HG02798 (cell line): ENCODE data around the gene TUBA4A.
A peak's percentile ranks its signal among the peaks of the same experiment; 100 is the strongest.

Source experiments
- ATAC-seq: cut with Tn5 transposase; IDR thresholded peaks from one replicate; pipeline ENCODE4 v1.9.1; 2021; ENCODE audit warnings: mild to moderate bottlenecking; ENCODE audit not compliant: unreplicated experiment, poor library complexity

The TUBA4A gene

DNA sequence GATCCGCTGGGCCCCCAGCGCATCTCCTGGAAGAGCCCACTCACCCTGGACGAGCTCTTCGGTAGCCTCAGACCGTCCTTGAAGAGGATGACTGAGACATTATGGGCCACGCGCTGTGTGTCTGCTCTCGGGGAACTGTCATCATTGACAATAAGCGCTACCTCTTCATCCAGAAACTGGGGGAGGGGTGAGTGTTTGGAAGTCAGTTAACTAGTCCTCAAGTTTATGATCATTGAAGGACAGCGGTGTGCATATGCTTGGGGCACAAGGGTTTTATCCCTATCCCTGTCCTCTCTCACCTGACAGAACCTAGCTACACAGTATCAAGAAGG lies 7.9 kb downstream of the TUBA4A start:
- ATAC-seq, result no peak

DNA sequence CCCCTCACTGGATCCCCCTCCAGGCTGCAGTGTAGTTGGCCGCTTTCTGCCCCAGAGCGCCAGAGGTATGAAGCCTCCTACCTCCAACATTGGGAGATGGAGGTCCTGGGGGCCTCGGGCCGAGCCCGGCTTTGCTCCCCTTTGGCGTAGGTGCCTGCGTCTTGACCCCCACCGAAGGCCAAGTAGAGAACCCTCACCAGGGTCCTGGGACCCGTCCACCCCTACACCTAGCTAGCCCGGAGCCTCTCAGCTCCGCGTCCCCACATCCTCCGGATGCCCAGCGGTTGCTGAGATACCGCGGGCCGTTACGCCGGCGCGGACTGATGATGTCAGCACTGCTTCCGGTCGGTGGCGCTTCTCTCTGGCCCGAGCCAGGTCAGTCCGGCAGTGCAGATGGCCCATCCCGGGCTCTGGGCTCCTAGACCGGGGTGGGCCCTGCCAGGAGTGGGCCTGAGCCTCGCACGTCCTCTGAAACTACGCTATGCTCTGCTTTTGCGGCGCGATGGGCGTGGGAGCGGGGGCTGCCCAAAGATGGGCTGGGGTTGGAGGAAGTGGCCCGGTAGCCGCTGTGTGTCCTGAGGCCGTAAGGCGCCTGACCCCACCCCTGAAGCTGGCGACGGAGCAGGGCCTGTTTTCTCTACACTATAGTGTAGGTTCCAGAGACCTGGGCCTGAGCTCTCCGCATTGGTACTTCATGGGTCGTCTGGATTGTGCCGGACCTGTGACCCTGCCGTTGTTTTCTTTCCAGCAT lies 8.4 kb downstream of the TUBA4A start, which contains the start of the genes GLB1L and STK16:
Gene GLB1L, minus strand, starts transcription at position 297 of the 751 bp plus-strand sequence. CDS start 1,871 bp downstream, outside the sequence.
Gene STK16, plus strand, starts transcription at position 332 of the 751 bp plus-strand sequence. CDS start 521 bp downstream, outside the sequence.
- ATAC-seq, result peak; percentile 80

DNA sequence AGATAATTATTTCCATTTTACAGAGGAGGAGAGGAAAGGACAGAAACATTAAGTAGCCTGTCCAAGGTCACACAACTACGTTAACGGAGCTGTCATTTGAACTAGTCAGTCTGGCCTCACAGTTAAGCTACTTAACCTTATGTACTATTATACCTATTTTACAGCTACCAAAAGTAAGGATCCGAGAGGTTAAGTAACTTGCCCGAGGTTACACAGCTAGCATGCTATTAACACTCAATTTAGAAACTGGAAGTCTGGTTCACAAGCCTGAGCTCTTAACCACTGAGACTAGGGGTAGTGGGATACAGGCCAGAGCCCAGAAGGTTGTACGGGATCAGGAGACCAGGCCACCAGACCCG lies 8.9 kb downstream of the TUBA4A start:
- ATAC-seq, result no peak

DNA sequence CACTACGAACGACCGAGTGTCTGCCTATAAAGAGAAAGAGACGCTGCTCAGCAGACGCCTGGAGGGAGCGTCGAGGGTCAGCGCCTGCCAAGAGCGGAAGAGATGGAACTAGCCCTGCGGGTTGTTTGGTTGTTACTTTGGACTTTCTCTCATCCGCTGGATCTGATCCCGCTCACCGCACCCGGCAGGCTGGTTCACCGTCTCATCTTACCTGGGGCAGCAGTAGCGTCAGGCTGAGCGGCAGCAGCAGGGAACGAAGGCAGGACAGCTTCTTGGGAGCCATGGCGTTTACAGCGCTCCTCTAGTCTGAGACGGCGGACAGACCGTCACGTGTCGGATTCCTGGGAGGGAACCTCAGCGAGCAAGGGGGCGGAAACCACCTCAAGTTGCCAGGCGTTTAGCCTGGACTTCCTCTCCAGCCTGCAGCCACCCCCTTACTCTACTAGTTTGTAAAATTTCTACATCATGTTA lies 10.4 kb downstream of the TUBA4A start:
- no peak for ATAC-seq

DNA sequence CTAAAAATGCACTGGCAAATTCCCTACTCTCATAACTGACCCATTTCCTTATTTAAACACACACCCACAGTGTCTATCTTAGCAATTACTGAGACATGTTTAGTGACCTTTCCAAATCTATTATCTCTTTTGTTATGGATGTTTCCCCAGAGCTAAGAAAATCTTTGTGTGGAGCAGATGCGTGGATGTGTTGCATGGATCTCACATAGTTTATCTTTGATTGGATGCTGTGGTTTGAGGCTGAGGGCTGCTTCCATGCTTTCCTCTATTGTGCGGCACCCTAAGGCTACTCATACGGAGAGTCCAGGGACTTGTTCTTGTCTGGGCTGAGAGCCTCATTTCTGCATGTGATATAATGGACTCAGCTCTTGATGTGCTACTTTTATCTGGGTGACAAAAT lies 19.4 kb downstream of the TUBA4A start:
- no peak for ATAC-seq

DNA sequence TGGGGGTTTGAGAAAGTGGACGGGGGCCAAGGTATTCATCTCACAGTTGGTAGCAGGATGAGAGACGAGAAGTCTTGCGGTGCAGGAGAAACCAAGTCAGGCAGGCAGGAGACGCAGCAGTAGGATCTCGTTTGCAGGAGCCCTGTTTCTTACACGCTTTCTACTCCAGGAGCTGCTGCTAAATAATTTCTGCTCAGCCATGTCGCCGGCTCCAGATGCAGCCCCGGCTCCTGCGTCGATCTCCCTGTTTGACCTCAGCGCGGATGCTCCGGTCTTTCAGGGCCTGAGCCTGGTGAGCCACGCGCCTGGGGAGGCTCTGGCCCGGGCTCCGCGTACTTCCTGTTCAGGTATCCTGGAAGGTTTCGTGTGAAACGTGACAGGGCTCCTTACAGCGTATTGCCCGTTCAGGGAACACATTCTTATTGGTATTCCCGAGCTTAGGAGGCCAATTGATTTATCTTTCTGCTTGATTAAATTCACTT lies 23.6 kb downstream of the TUBA4A start:
- ATAC-seq, result no peak

DNA sequence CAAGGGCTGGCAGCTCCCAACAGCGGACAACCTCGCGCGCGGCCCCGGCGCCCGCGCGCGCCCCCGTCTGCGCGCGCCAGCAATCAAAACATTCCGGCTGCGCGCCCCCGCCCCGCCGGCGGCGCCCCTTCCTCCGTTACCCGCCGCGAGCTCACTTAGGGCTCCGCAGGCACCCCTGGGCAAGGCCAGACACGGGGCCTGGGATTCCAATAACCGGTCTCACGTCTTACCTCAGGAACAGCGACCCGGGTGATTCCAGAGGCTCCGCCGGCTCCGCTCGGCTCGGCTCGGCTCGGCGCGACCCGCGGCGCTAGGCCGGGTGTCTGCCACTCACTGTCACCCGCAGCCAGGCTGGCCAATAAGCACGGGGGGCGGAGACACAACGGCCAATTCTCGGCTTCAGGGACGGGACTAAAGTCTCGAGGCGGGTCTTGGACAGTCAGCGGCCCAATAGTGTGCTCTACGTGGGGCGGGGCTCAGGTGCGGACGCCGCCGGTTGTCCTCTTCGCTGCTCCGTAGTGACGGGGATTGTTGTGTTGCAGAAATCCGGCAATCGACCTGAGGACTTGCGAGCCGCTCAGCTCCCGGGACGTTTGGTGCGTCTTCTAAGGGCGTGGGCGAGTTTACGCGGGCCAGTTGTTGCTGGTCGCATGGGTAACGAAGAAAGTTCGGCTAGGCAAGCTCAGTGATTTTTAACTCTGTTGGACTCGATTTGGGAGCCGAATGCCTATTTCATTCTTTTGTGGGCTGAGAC lies 24.2 kb downstream of the TUBA4A start, which contains the start of the genes ANKZF1 and ATG9A:
Gene ANKZF1, plus strand, starts transcription at position 502 of the 754 bp plus-strand sequence. CDS start 452 bp downstream, outside the sequence.
Gene ATG9A, minus strand, starts transcription at position 332 of the 754 bp plus-strand sequence. CDS start 1,612 bp downstream, outside the sequence.
- peak; percentile 98 for ATAC-seq

DNA sequence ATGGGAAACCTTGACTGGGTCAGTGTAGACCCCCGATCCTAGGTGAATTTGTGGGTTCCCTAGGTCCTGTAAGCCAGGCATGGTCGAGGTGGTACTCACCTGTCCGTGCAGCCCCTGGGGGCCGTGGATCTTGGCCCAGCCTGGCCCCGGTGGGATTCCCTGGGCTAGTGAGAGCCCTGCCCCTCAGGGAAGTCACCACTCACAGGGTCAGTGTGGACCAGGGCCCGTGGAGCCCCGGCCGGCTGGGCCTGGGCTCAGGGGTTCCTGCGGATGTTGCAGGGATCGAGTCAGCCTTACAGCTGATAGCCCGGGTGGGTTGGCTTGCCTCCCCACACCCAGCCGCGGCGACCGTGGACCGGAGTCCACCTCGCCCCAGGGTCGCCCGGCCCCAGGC lies 24.8 kb downstream of the TUBA4A start:
- ATAC-seq, result no peak

DNA sequence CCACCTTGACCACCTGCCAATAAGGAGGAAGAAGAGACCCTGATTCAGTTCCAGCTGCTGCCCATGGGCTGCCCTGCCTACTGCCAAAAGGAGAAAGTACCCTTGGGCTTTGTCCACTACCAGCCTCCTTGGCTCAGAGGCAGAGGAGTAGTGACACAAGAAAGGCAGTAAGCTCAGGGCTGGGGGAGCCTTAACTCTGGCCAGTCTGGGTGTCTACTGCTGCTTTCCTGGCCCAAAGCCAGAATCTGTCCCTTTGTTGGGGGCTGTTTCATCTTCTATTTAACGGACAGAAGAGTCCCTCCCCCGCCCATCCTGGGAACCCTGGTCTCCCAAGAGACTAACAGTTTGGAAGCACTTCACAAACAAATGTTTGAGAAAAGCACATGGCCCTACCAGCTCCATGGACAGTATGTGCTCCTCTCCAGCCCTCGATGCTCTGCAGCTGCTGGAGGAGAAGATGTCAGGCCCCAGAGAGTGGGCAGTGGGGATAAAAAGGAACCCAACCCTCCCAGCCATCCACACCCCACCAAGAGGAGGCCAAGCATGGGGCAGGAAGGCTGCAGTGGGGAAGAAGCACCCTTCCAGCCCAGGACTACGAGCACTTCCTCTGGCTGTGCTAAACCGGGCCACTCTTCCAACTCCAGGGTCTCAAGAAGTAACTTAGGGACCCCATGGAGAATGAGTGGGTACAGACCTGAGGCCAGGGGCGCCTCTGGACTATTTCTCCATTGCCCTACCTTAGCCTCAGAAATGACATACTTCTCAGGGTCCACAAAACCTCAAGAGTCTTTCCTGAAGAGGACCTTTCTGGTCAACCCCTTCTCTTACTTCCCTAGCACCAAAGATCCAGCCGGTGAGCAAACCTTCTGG lies 25.4 kb downstream of the TUBA4A start:
- no peak for ATAC-seq

DNA sequence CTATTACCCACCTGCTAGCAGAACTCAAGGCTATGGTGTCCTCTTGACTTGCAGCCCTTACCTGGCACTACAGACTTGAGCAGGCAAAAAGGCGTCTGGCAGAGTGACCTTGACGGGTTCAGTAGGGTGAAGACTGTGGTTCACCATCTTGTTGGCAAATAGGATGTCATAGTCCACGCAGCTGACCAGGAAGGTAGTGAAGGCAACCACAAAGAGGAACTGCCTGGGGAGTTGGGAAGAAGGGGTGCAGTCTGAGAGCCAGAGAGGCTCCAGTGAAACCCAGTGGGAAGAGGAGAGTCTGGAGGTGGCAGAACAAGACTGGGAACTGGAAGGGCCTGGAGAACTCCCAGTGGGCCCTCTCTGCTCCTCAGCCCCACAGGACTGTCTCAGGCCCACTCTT lies 28.4 kb downstream of the TUBA4A start:
- no peak for ATAC-seq

DNA sequence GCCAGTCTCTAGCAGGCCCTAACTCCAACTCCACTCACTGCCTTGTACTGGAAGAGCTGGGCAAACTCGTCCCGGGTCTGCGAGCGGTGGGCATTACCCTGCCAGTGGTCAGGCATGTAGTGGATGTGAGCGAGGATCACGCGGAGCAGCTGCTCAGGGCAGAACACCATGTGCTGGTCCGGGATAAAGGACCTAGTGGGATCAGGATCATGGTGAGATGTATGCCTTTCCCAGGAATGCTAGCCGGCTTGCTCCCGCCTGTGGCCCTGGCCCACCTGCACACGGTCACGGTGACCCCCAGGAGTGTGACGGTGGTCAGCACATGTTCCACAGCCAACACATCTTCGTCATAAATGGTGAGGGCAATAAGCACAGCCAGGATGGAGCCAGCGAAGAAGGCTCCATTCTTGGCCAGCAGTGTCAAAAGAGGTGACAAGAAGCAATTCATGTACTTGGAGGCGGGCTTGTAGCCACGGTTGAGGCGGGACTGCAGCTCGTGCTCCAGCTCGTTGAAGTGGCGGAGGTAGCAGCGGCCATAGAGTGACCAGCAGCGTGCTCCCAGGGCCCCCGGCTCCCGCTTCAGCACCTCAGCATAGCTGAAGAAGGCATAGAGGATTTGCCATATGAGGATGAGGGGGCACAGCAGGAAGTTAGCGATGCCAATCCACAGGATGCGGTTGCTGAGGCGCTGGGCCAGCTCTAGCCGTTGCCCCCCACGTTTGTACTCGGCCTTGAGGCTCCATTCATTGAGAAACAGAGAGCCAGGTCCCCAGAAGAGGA lies 29.7 kb downstream of the TUBA4A start:
- ATAC-seq, result no peak

DNA sequence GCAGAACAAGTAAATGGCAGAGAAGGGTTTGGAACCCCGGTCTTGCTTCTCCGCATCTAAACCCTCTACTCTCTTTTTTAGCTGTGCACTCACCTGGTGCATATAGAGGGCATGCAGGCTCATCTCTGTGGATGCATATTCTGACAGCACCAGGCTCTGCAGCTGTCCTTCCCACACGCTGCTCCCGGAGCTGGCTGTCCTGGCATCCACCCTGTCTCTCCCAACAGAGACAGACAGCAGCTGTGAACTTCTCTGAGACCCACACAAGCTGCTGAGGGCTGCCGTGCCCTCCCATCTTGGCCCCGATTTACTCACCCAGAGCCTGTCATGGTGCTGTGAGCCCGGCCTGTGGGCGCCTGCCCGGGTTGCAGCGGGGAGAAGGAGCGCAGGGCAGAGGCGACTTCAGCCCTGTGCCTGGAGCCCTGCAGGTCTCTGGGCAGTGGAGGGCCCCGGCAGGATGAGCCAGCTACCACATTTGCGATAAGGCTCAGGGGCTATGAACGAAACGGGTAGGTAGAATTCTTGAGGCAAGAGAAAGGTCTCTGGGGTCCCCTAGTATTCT lies 31.7 kb downstream of the TUBA4A start:
- no peak for ATAC-seq

DNA sequence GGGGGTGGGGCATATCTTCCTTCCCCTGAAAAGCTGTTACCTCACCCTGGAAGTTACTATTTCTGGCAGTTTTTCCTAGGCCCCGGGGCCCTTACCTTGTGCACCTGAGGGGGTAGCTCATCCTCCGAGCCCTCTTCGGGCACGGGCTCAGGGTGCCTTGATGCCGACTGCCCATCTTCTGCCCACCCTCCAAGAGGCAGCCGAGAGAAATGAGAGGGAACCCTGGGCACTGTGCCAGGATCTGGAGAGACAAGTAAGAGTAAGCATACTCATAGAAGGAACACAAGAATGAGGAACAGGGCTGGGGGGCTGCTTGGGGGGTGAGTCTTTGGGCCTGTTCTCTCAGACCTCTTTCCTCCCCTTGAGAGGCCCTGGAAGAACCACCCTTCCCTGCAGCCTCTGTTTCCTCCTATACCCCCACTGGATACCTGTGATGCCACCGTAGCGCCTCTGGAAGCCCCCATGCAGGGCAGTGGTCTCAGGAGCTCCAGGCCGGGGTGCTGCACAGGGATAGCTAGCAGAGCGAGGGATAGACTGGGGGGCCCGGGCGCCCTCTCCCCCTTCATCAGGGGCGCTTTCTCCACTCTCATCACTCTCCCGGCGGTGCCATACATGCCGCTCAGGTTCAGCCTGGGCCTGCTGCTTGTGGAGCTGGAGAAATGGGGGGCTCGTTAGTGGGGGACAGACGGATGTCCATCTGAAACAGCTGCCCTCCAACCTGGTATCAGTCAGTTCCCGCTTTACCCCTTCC lies 32.9 kb downstream of the TUBA4A start:
- no peak for ATAC-seq

DNA sequence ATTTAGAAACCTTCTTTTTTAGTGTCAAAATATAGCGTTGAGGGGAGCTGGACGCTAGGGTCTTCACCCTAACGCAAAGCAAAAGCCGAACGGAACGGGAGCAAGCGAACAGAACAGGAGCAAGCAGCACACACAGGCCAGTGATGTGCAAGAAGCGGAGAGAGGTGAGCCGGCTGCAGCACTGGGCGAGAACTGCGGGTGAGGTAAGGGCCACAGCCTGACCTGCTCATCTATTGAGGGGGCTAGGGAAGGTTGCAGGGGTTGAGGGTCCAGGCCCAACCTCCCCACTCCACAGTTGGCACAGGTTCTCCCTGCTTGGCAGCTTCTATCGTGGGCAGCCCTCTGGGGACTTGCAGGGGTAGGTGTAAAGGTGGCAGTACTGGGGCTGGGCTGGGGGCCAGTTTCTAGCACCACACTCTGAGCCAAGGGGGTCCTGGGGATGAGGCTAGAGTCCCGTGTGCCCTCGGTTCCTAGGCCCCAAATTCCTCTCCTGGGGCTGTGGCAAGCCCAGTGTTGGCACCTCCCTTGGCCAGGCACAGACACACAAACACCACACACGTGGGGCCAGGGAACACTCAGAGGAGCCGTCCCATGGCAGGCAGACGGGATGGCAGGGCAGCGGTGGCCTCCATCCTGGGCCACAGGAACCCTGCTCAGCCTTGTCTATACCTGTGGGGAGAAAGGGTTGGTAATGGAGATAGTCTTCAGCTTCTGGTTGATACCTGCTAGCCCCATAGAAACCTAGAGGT lies 33.8 kb downstream of the TUBA4A start:
- ATAC-seq, result no peak

DNA sequence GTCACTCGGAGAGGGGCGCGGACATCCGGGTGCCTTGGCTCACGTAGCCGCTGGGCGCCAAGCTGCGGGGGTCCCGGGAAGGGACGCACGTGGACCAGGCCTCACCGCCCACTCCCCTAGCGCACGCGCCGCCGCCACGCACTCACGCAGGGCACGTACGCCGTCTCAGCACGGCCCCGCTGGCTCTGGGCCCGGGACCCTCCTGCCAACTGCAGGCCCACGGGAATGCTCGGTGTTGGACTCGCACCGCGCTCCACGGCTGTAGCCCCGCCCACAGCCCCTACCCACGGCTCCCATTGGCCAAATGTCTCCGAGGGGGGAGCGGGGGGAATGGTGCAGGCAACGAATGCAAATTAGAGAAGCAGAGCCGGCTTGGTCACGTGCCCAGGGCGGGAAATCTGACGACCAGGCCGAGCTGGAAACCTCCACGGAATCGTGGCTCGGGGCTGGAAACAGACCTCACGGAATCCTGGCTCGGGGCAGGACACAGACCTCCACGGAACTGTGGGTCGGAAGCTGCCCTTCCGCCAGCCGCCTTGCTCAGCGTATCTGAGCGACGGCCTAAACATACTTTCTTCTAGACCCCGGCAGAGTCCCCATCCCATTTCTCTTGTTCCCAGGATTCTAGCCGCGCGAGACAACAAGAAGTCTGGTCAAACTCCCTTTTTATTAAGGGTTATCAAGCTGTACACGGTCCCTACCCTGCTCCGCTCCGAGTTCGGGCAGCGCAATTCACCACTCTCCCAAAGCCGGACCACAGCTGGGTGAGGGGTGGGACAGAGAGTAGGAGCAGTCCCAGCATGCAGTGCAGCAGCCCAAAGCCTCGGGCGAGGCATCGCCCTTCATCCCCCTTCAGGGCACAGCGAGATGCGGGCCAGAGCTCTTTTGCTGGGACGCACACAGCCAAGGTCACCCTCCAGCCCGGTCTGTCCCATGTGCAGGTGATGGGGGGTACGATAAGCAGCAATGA lies 34.7 kb downstream of the TUBA4A start, which contains the start of gene ABCB6:
Gene ABCB6, minus strand, starts transcription at position 227 of the 970 bp plus-strand sequence. CDS start 285 bp downstream, outside the sequence.
- ATAC-seq, result peak; percentile 87

DNA sequence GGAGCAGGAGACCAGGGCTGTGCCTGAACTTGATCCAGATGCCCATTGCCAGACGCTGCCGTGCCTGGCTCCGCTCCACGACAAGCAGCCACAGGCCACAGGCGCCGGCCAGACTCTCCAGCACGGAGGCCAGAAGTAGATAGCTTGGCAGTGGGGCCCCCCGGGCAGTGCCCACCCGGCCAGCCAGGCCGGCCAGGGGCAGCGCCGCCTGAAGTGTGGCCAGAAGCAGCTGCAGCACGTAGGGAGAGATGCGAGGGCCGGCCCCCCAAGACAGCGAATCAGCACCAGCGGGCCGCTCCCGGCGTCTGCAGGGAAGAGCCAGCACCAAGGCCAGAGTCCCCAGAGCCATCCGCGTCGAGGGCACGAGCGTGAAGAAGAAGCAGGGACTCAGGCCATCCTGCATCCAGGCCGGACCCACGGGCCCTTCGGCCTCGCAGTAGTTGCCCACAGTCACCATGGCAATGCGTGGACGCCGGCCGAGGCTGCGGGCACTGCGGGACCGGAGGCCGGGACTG lies 35.4 kb downstream of the TUBA4A start:
- ATAC-seq, result no peak
